GM21737 (cell line): Measurements from ENCODE around the gene CPT1C.

Experiments used
- ATAC-seq: cut with Tn5 transposase; IDR thresholded peaks from one replicate; pipeline ENCODE4 v1.9.1; 2021; ENCODE audit warnings: mild to moderate bottlenecking, moderate library complexity; ENCODE audit not compliant: unreplicated experiment

The CPT1C gene

DNA sequence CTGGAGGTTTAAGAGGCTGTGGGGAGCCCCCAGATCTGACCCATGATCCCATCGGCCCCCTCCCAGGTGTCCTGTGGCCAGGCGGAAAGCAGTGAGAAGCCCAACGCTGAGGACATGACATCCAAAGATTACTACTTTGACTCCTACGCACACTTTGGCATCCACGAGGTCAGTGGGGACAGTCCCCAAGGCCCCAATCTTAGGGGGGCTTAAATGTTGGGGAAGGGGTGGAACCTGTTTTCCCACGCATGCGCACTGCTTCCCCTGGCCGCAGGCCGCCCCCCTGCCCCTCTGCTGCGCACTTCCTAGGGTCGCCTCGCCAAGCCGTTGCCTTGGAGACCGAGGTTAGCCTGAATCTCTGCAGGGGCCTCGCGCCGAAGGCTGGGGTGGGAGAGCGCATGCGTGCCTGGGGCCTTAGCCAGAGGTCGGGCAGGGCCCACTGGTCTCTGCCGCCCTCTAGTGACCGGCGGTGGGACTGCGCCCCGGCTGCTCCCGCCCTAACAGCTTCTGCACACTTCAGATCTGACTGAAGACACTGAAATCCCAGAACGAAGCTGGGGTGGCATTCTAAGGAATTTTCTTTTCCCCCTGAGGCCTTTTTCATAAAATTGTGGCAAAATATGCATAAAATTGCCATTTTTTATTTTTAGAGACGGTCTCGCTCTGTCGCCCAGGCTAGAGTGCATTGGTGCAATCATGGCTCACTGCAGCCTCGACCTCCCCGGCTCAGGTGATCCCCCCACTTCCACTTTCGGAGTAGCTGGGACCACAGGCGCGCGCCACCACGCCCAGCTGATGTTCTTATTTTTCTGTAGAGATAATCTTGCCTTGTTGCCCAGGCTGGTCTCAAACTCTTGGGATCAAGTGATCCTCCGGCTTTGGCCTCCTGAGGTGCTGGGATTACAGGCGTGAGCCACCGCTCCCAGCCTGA, 10.2 kb upstream of the CPT1C start:
- ATAC-seq: no peak

DNA sequence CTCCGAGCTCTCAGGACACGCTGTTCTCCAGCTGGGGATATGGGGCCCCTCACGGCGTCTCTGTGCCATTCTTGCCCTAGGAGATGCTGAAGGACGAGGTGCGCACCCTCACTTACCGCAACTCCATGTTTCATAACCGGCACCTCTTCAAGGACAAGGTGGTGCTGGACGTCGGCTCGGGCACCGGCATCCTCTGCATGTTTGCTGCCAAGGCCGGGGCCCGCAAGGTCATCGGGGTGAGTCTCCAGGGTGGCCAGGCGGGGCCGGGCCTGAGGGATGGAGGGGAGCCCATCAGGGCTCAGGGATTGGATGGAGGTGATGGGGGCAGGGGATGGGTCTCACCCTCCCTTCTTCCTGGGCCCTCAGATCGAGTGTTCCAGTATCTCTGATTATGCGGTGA, 9.1 kb upstream of the CPT1C start:
- no peak for ATAC-seq

DNA sequence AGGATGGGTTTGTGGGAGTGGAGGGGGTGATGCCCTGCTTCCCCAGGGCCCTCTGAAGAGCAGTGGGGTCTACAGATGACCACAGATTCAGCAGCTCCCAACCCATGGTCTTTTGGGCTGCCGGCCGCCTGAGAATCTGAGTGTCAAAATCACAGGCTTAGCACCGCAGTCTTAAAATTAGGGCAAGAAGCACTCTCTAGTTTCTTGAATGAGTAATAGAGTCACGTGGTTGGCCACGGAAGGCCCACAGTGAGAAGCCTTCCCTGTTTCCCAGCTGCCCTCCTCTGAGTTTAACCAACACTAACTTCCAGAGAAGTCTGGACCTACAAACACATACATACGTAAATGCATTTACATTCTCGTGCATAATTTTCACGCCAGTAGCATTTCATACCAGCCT, 8.6 kb upstream of the CPT1C start:
- no peak for ATAC-seq

- ATAC-seq: no peak
These were observed 7.1 kb upstream of the CPT1C start for GRCh38 chr19:49683814-49684250.

DNA sequence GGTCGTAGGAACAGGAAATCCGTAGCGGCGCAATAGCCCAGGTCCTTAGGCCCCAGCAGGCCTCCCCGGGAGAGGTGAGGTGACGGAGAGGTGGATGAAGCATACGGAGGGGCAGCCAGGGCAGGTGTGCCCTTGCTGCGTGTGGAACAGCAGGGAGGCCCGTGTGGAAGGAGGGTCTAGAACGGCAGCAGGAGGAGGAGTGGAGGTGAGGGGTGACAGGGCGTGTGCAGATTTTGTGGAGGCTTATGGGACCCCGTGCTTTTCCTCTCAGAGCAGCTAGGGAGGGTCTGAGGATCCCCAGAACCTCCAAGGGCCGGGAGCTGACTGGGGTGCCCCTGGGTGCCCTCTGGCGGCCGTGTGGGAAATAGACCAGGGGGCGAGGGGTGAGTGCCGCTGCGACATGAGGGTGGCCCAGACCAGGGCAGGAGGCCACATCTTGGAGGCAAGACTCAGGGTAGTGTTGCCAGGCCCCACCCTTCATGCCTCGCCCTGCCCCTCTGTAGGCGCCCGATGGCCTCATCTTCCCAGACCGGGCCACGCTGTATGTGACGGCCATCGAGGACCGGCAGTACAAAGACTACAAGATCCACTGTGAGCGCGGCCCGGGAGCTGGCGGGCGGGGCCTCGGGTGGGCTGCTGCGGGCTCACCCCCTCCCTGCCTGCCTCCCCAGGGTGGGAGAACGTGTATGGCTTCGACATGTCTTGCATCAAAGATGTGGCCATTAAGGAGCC, 6.5 kb upstream of the CPT1C start:
- no peak for ATAC-seq

DNA sequence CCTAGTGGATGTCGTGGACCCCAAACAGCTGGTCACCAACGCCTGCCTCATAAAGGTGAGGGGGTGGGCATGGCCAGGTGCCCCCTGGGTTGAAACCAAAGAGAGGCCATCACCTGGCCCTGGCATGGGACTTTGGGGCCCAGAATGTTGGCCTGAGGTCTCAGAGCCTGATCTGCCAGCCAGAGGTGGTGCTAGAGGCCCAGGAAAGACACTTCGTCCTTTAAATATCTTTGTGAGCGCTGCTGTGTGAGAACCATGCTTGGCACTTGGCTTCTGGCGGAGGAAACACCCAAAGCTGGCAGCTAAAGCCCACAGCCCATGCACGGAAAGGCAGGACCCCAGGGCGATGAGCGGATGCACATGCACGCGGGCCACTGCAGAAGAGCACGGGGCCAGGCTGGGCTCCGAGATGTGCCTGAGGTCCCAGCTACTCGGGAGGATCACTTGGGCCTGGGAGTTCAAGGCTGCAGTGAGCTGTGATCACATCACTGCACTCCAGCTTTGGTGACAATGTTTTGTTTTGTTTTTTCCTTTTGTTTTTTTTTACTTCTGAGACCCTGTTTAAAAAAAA, 5.8 kb upstream of the CPT1C start:
- no peak for ATAC-seq

DNA sequence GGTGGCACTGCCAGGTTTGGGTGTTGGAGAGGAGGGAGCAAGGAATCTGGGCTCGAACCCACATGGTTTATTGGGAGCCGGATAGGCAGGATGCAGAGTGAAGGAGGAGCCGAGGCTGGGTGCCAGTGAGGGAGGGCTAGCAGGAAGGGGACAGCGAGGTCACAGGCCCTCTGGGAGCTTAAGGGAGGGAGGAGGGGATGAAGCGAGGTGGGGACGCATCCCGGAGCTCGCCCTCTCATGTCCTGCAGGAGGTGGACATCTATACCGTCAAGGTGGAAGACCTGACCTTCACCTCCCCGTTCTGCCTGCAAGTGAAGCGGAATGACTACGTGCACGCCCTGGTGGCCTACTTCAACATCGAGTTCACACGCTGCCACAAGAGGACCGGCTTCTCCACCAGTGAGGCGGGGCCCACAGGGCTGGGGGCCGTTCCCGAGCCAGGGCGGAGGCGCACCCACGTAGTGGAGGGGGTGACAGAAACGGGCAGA, 5.0 kb upstream of the CPT1C start:
- ATAC-seq: no peak

DNA sequence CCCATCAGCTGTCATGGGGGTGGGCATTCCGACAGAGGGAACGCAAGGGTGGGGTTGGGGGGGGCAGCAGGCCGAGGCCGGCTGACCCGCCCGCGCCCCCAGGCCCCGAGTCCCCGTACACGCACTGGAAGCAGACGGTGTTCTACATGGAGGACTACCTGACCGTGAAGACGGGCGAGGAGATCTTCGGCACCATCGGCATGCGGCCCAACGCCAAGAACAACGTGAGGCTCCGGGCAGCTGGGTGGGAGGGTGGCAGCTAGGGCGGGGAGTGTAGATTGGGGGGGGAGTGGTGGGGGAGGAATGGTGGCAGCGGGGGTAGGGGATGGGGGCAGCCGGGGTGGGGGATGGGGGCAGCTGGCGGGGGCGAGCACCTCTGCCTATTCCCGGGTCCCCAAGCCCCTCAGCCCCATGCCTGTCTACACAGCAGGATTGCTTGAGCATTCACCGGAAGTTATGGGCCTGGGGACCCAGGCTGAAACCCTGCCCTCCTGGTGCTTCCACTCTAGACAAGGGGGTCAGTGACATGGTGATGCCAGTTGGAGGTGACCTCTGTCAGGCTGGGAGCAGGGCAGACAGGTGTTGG, 4.3 kb upstream of the CPT1C start:
- ATAC-seq: no peak

DNA sequence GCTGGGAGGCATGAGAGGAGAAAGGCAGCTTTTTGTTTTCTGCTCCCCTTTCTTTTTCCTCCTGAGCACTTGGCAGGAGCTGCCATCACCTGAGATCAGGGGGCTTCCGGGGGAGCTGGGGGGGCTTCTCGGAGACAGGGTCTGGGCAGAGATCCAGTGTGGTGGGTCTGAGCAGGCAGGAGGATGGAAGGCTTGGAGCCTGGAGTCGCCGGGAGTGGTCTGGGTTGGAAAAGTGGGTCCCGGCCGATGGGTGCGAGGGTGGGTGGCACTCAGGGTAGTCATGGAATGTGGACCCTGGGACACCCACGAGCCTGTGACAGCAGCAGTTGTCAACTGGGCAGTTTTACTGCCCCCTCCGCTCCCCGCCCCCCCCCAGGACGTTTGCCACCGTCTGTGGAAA, 3.8 kb upstream of the CPT1C start:
- no peak for ATAC-seq

- no peak for ATAC-seq
These were observed 3.2 kb upstream of the CPT1C start for GRCh38 chr19:49687566-49688316.

GRCh38 chr19:49688531-49689132, 2.3 kb upstream of the CPT1C start:
- ATAC-seq: no peak

GRCh38 chr19:49689133-49690078, 1.5 kb upstream of the CPT1C start, which contains the start of gene ADM5:
Gene ADM5, plus strand, starts transcription at chr19:49689594. Its CDS starts 244 bp downstream, at chr19:49689838.
- ATAC-seq: no peak

GRCh38 chr19:49690079-49690655, 749 bp upstream of the CPT1C start:
- ATAC-seq: no peak

GRCh38 chr19:49691243-49692146, 579 bp downstream of the CPT1C start:
- no peak for ATAC-seq

GRCh38 chr19:49692147-49692506, 1.2 kb downstream of the CPT1C start:
- ATAC-seq: no peak

DNA sequence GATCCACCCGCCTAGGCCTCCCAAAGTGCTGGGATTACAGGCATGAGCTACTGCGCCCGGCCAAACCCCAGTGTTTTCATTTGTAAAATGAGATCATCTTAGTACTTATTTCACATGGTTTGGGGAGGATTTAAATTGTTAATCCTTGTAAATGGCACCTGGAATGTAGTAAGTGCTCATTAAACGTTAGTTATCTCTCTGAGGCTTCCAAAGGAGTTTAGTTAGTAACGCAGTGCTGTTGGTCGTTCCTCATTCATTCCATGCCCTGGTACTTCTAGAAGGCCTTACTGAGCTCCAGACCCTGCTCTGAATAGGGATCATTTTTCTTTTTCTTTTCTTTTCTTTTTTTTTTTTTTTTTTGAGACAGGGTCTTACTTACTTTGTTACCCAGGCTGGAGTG, 5.2 kb downstream of the CPT1C start:
- ATAC-seq: no peak

- ATAC-seq: no peak
These were observed 5.9 kb downstream of the CPT1C start for GRCh38 chr19:49696865-49697264.

GRCh38 chr19:49699364-49699763, 8.4 kb downstream of the CPT1C start:
- no peak for ATAC-seq
